Liver (tissue), 3 donors: ENCODE measurements around the gene ZNF821.

Experiments
- ATF3 ChIP-seq: IDR thresholded peaks from 2 replicates; pipeline ENCODE4 v1.6.1; 2016; ENCODE audit warnings: antibody characterized with exemption
- CTCF ChIP-seq: fragments of 150-350 bp; IDR thresholded peaks from 2 replicates; pipeline ENCODE4 v1.5.1; 2017; ENCODE audit warnings: improper control_type of control experiment, low read depth, low read length; ENCODE audit not compliant: missing input control
- EGR1 ChIP-seq, 2 donors: IDR thresholded peaks; 2 replicates each; pipeline ENCODE4 v1.6.1; 2016 to 2018; ENCODE audit warnings: antibody characterized with exemption in 2 of 2, low read depth in 2 of 2
- GABPA ChIP-seq, 2 donors: IDR thresholded peaks in 1 of 2; conservative IDR thresholded peaks in 1 of 2; 2 replicates each; pipeline ENCODE4 v1.6.1; 2016; ENCODE audit warnings: antibody characterized with exemption in 2 of 2, mild to moderate bottlenecking in 1 of 2, moderate library complexity in 1 of 2
- JUND ChIP-seq, 2 donors: IDR thresholded peaks; 2 replicates each; pipeline ENCODE4 v1.6.1; 2016; ENCODE audit warnings: antibody characterized with exemption in 2 of 2
- MAX ChIP-seq: IDR thresholded peaks from 2 replicates; pipeline ENCODE4 v1.6.1; 2016; ENCODE audit warnings: antibody characterized with exemption
- RAD21 ChIP-seq, 2 donors: IDR thresholded peaks; 2 replicates each; pipeline ENCODE4 v1.6.1; 2016; ENCODE audit warnings: antibody characterized with exemption in 2 of 2, mild to moderate bottlenecking in 2 of 2
- TAF1 ChIP-seq: conservative IDR thresholded peaks from 2 replicates; pipeline ENCODE4 v1.6.1; 2016; ENCODE audit warnings: antibody characterized with exemption, mild to moderate bottlenecking
- donor health status: healthy.
- donor health status: healthy.

GRCh38 chr16:71869089-71869488 is 14.9 kb downstream of the ZNF821 start:
- TF ChIP-seq CTCF: no peak
- no peak for TF ChIP-seq TAF1
- no peak for TF ChIP-seq EGR1 (IDR thresholded peaks at IDR 0.05; ENCODE audit: low read depth in 2 of 2)
- no peak for TF ChIP-seq GABPA (IDR thresholded peaks at IDR 0.05 in 1 of 2, conservative IDR thresholded peaks at IDR 0.05 in 1 of 2)
- TF ChIP-seq JUND (IDR thresholded peaks at IDR 0.05): no peak
- TF ChIP-seq RAD21 (IDR thresholded peaks at IDR 0.05): no peak
- TF ChIP-seq ATF3: no peak
- no peak for TF ChIP-seq MAX
